Measurements from ENCODE around the gene ABCB1.

The ABCB1 gene

DNA sequence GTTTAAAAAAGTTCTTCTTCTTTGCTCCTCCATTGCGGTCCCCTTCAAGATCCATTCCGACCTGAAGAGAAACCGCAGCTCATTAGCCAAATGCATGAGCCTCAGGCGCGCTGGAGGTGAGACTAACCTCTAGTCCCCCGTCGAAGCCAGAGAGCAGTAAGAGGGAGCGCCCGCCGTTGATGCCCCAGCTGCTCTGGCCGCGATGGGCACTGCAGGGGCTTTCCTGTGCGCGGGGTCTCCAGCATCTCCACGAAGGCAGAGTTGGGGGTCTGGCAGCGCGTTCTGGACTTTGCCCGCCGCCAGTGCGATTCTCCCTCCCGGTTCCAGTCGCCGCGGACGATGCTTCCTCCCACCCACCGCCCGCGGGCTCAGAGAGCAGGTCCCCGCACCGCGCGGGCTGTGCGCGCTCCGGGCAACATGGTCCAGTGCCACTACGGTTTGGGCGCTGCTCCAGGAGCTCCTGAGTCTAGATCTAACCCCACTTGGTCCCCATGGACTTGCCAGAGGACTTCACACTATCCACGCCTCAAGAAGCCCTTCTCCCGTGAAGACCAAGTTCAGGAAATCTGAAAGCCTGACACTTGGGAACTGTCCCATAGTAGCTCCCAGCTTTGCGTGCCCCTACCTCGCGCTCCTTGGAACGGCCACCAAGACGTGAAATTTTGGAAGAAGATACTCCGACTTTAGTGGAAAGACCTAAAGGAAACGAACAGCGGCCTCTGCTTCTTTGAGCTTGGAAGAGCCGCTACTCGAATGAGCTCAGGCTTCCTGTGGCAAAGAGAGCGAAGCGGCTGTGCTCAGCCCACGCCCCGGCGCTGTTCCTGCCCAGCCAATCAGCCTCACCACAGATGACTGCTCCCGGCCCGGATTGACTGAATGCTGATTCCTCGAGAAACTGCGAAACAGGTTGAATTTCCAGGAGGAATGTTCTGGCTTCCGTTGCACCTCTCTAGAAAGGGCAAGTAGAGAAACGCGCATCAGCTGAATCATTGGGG is at the start of gene ABCB1:
ABCB1 (minus strand) TSS at position 755 of the 995 bp plus-strand sequence; CDS start at position 55, 700 bp downstream.
- TF ChIP-seq, protein P1, sequence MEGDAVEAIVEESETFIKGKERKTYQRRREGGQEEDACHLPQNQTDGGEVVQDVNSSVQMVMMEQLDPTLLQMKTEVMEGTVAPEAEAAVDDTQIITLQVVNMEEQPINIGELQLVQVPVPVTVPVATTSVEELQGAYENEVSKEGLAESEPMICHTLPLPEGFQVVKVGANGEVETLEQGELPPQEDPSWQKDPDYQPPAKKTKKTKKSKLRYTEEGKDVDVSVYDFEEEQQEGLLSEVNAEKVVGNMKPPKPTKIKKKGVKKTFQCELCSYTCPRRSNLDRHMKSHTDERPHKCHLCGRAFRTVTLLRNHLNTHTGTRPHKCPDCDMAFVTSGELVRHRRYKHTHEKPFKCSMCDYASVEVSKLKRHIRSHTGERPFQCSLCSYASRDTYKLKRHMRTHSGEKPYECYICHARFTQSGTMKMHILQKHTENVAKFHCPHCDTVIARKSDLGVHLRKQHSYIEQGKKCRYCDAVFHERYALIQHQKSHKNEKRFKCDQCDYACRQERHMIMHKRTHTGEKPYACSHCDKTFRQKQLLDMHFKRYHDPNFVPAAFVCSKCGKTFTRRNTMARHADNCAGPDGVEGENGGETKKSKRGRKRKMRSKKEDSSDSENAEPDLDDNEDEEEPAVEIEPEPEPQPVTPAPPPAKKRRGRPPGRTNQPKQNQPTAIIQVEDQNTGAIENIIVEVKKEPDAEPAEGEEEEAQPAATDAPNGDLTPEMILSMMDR (IDR thresholded peaks at IDR 0.05; ENCODE audit: low read depth, low read length), result no peak
- Histone ChIP-seq H3K9me3 (ENCODE audit: severe bottlenecking) (no peaks in the 10 kb centered on the region), H3K27me3 (ENCODE audit: insufficient read depth, low read depth, severe bottlenecking) (no peaks in the 10 kb centered on the region), H3K36me3 (no peaks in the 10 kb centered on the region), H3K27ac (no peak within 1 kb of the TSS), H3K4me3 (ENCODE audit: low read depth, low read length) (peak within 1 kb of the TSS; percentile 51)
- peak; percentile 57 for DNase-seq

DNA sequence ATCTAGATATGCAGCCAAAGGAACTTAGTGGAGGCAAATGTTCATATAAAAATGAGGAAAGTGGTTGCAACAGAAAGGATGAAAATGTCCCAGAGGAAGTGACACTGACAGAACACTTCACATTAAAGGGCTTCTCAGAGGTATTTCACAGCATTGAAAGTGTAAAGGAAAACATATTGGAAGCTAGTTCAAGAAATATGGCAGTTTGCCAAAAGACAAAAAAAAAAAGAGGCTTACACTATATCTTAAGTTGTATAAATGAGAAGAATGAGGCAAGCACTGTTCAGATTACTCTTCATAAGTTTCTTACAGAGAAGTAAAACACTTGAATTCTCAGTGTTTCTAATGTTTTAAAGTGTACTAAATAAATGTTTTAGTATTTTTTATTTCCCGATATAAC is 47.6 kb upstream of the ABCB1 start:
- Histone ChIP-seq H3K27ac (no peak overlapping the region), H3K4me3 (ENCODE audit: low read depth, low read length) (no peak overlapping the region), H3K27me3 (ENCODE audit: insufficient read depth, low read depth, severe bottlenecking) (no peaks in the 10 kb centered on the region), H3K9me3 (ENCODE audit: severe bottlenecking) (no peaks in the 10 kb centered on the region), H3K36me3 (no peaks in the 10 kb centered on the region)
- TF ChIP-seq, protein P1 (IDR thresholded peaks at IDR 0.05; ENCODE audit: low read depth, low read length), result no peak
- DNase-seq, result no peak

DNA sequence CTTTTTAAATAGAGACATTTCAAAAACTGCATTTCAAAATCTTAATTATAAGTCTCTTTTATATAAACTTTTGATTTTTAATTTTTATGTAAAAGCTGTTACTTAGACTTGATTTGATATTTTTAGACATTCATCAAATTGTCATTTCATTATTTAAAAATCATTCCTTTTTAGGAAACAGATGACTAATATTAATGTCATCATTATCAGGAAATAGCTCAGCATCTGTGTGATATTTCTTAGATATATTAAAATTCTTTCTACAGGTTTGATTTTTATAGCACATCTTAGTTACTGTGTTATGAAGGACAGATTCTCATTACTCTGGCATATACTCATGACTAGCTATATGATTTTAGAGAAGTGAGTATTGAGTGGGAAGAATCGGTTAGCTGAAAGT is 44.8 kb upstream of the ABCB1 start:
- no peak overlapping the region for H3K27ac ChIP-seq
- DNase-seq, result no peak
- H3K36me3 ChIP-seq, result no peaks in the 10 kb centered on the region
- H3K27me3 ChIP-seq (ENCODE audit: insufficient read depth, low read depth, severe bottlenecking), result no peaks in the 10 kb centered on the region
- H3K9me3 ChIP-seq (ENCODE audit: severe bottlenecking), result no peaks in the 10 kb centered on the region
- no peak overlapping the region for H3K4me3 ChIP-seq (ENCODE audit: low read depth, low read length)
- TF ChIP-seq, protein P1 (IDR thresholded peaks at IDR 0.05; ENCODE audit: low read depth, low read length), result no peak

DNA sequence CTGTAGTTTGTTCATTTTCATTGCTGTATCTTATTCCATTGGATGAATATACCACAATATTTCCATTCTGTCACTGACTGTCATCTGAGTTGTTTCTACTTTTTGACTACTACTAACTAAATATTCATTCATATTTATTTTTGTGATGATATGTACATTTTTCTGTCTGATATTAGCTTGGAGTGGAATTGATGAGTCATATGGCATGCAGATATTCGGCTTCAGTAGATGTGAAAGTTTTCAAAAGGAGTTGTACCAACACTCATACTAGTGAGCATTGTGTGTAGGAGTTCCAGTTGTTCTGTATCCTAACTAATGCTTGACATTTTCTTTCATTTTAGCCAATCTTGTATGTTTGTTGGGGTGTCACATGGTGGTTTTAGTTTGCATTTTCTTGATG is 35.2 kb upstream of the ABCB1 start:
- TF ChIP-seq, protein P1 (IDR thresholded peaks at IDR 0.05; ENCODE audit: low read depth, low read length), result no peak
- no peaks in the 10 kb centered on the region for H3K36me3 ChIP-seq
- H3K4me3 ChIP-seq (ENCODE audit: low read depth, low read length), result no peak overlapping the region
- H3K9me3 ChIP-seq (ENCODE audit: severe bottlenecking), result no peaks in the 10 kb centered on the region
- DNase-seq, result no peak
- no peak overlapping the region for H3K27ac ChIP-seq
- no peaks in the 10 kb centered on the region for H3K27me3 ChIP-seq (ENCODE audit: insufficient read depth, low read depth, severe bottlenecking)

DNA sequence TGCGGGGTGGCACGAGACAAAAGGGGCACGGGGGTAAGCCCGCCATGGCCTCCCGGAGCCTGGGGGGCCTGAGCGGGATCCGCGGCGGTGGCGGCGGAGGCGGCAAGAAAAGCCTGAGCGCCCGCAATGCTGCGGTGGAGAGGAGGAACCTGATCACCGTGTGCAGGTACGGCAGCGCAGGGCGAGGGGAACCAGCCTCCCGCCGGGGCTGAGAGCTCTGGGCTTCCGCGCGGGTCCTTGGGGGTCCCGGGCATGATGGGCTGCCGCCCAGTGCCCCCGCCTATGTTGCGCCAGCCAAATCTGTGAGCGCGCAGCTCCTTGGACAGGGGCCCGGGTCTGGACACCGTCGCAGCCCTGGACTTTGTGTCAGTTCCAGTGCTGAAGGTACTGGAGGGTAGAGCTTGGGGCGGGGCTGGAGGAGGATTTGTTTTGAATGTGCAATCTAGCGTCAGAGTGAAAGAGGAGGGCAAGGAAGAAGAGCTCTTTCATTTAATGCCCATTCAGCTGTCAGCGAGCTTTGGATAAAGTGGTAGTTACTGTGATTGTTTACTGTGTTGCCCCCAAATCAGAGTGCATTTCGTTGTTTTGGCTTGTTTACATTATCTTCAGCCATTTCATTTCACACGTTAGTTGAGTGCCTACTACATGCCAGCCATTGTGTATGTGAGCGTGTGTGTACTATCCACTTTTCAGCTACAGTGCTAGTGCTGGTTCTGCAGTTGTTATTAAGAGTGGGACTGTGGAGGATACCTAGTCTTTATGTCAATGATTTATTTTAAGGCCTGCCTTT is 28.3 kb upstream of the ABCB1 start:
- H3K27ac ChIP-seq, result peak overlapping the region; percentile 59
- DNase-seq, result peak; percentile 56
- H3K4me3 ChIP-seq (ENCODE audit: low read depth, low read length), result peak overlapping the region; percentile 76
- H3K36me3 ChIP-seq, result no peaks in the 10 kb centered on the region
- TF ChIP-seq, protein P1 (IDR thresholded peaks at IDR 0.05; ENCODE audit: low read depth, low read length), result no peak
- H3K27me3 ChIP-seq (ENCODE audit: insufficient read depth, low read depth, severe bottlenecking), result no peaks in the 10 kb centered on the region
- no peaks in the 10 kb centered on the region for H3K9me3 ChIP-seq (ENCODE audit: severe bottlenecking)

Measured in WERI-Rb-1 (cell line).